ENCODE data around the gene SND1.

Gene SND1

GRCh38 chr7:127651556-127652332, at the start of gene SND1:
TSS of gene SND1 (plus strand) at chr7:127652194. CDS start at chr7:127652374, 180 bp downstream.
- DNase-seq (ENCODE audit: low spot score), result peak; percentile 96

GRCh38 chr7:127608446-127608845, 43.5 kb upstream of the SND1 start:
- no peak for DNase-seq (ENCODE audit: low spot score)

- no peak for DNase-seq (ENCODE audit: low spot score)
Observed at GRCh38 chr7:127609297-127609696, 42.7 kb upstream of the SND1 start.

GRCh38 chr7:127612263-127612662, 39.7 kb upstream of the SND1 start:
- no peak for DNase-seq (ENCODE audit: low spot score)

- no peak for DNase-seq (ENCODE audit: low spot score)
Observed at GRCh38 chr7:127616724-127617123, 35.3 kb upstream of the SND1 start.

GRCh38 chr7:127618042-127618441, 34.0 kb upstream of the SND1 start, which contains the start of gene PAX4:
TSS of gene PAX4 (minus strand) at chr7:127618142. CDS start at chr7:127615928, 2,214 bp downstream.
- DNase-seq (ENCODE audit: low spot score), result no peak

GRCh38 chr7:127618775-127619174, 33.2 kb upstream of the SND1 start:
- DNase-seq (ENCODE audit: low spot score), result no peak

GRCh38 chr7:127619681-127620405, 32.2 kb upstream of the SND1 start:
- no peak for DNase-seq (ENCODE audit: low spot score)

GRCh38 chr7:127620406-127621233, 31.4 kb upstream of the SND1 start:
- DNase-seq (ENCODE audit: low spot score), result no peak

- DNase-seq (ENCODE audit: low spot score), result no peak
Observed at GRCh38 chr7:127625331-127625730, 26.7 kb upstream of the SND1 start.

- no peak for DNase-seq (ENCODE audit: low spot score)
Observed at GRCh38 chr7:127628445-127628844, 23.5 kb upstream of the SND1 start.

- DNase-seq (ENCODE audit: low spot score), result no peak
Observed at GRCh38 chr7:127629268-127629854, 22.6 kb upstream of the SND1 start.

- DNase-seq (ENCODE audit: low spot score), result peak; percentile 46
Observed at GRCh38 chr7:127632276-127632910, 19.6 kb upstream of the SND1 start.

- no peak for DNase-seq (ENCODE audit: low spot score)
Observed at GRCh38 chr7:127635659-127636285, 16.2 kb upstream of the SND1 start.

- no peak for DNase-seq (ENCODE audit: low spot score)
Observed at GRCh38 chr7:127638197-127638596, 13.8 kb upstream of the SND1 start.

- DNase-seq (ENCODE audit: low spot score), result no peak
Observed at GRCh38 chr7:127644484-127644883, 7.5 kb upstream of the SND1 start.

GRCh38 chr7:127647636-127648035, 4.4 kb upstream of the SND1 start:
- no peak for DNase-seq (ENCODE audit: low spot score)

- no peak for DNase-seq (ENCODE audit: low spot score)
Observed at GRCh38 chr7:127648986-127649385, 3.0 kb upstream of the SND1 start.

- no peak for DNase-seq (ENCODE audit: low spot score)
Observed at GRCh38 chr7:127650847-127651555, 993 bp upstream of the SND1 start.
